IMR-90 (cell line): ENCODE data around the gene SYT2. TPM values are rescaled to one million over a fixed set of nuclear protein-coding genes. Genes with fewer than 3 reads are reported as not detected.

Experiments
- ATAC-seq: fragments of 200-7000 bp; cut with Tn5 transposase; 2 replicates; pipeline ENCODE4 v1.9.1; 2020; ENCODE audit warnings: low read depth, mild to moderate bottlenecking, moderate library complexity
- BruUV-seq: library from RNA; stranded (reverse); fragments of 400-500 nt; replicated peaks from 2 replicates; lab custom pipeline; 2021; lab: Mats Ljungman, UMichigan
- CTCF ChIA-PET: fragments of 300-600 bp; formaldehyde crosslinking; extraction: SDS; loops from one replicate; lab custom pipeline; 2021; ENCODE audit warnings: antibody characterized with exemption; lab: Yijun Ruan, JAX
- POLR2A ChIA-PET: fragments of 300-600 bp; sonication (Branson Sonifier 250); formaldehyde crosslinking; loops from one replicate; lab custom pipeline; 2022; ENCODE audit warnings: antibody characterized with exemption; ENCODE audit not compliant: unreplicated experiment; lab: Charles Lee
- DNase-seq: peaks from one replicate; pipeline ENCODE4 v3.0.0; 2013
- H2AFZ ChIP-seq: replicated peaks from 2 replicates; pipeline ENCODE3; 2013; ENCODE audit warnings: low read length, mild to moderate bottlenecking; ENCODE audit not compliant: poor library complexity
- H2AK5ac ChIP-seq: 2 replicates; pipeline ENCODE4 v1.6.1; 2013; ENCODE audit warnings: low read depth, low read length, inconsistent platforms
- H2AK9ac ChIP-seq: replicated peaks from 2 replicates; pipeline ENCODE3; 2013; ENCODE audit warnings: mild to moderate bottlenecking, low read depth, low read length, moderate library complexity; ENCODE audit not compliant: poor library complexity
- H2BK120ac ChIP-seq: 2 replicates; pipeline ENCODE4 v1.6.1; 2013; ENCODE audit warnings: low read depth, low read length, inconsistent platforms
- H2BK15ac ChIP-seq: 3 replicates; pipeline ENCODE4 v1.6.1; 2013; ENCODE audit warnings: low read depth, low read length, inconsistent platforms
- H2BK20ac ChIP-seq: 2 replicates; pipeline ENCODE4 v1.6.1; 2013; ENCODE audit warnings: low read depth, mild to moderate bottlenecking, inconsistent platforms, low read length, moderate library complexity
- H2BK5ac ChIP-seq: 2 replicates; pipeline ENCODE4 v1.6.1; 2013; ENCODE audit warnings: mild to moderate bottlenecking, low read depth, low read length, inconsistent platforms; ENCODE audit not compliant: poor library complexity, severe bottlenecking
- H3K14ac ChIP-seq: replicated peaks from 2 replicates; pipeline ENCODE4 v1.6.1; 2013; ENCODE audit warnings: low read depth, low read length, inconsistent platforms
- H3K18ac ChIP-seq: 2 replicates; pipeline ENCODE4 v1.6.1; 2013; ENCODE audit warnings: low read depth, low read length, control low read depth
- H3K23ac ChIP-seq: 2 replicates; pipeline ENCODE4 v1.6.1; 2013; ENCODE audit warnings: low read depth, low read length, inconsistent platforms
- H3K27ac ChIP-seq: 2 replicates; pipeline ENCODE4 v1.5.1; 2013; ENCODE audit warnings: mild to moderate bottlenecking, control low read depth, low read length; ENCODE audit not compliant: insufficient read depth
- H3K27me3 ChIP-seq: 2 replicates; pipeline ENCODE4 v1.6.1; 2013; ENCODE audit warnings: low read length; ENCODE audit not compliant: control insufficient read depth, insufficient read depth
- H3K36me3 ChIP-seq: 2 replicates; pipeline ENCODE4 v1.6.1; 2013; ENCODE audit warnings: low read length, mixed read lengths; ENCODE audit not compliant: control insufficient read depth, insufficient read depth
- H3K4ac ChIP-seq: 2 replicates; pipeline ENCODE4 v1.6.1; 2013; ENCODE audit warnings: low read depth, low read length, inconsistent platforms
- H3K4me1 ChIP-seq: 2 replicates; pipeline ENCODE4 v1.6.1; 2013; ENCODE audit warnings: low read length, mixed read lengths; ENCODE audit not compliant: control insufficient read depth, insufficient read depth
- H3K4me2 ChIP-seq: 2 replicates; pipeline ENCODE4 v1.6.1; 2013; ENCODE audit warnings: low read depth, mild to moderate bottlenecking, control low read depth, low read length, moderate library complexity
- H3K4me3 ChIP-seq: 2 replicates; pipeline ENCODE4 v1.5.1; 2013; ENCODE audit warnings: low read depth, mild to moderate bottlenecking, control low read depth, low read length, moderate library complexity; ENCODE audit not compliant: insufficient read depth
- H3K56ac ChIP-seq: 2 replicates; pipeline ENCODE4 v1.6.1; 2013; ENCODE audit warnings: low read length, inconsistent platforms; ENCODE audit not compliant: insufficient read depth; ENCODE audit errors: extremely low read depth
- H3K79me1 ChIP-seq, 2 experiments: 2 replicates each; pipeline ENCODE4 v1.6.1; 2013; ENCODE audit warnings: low read length in 2 of 2, inconsistent platforms in 1 of 2, low read depth in 1 of 2
- H3K9ac ChIP-seq: 2 replicates; pipeline ENCODE4 v1.6.1; 2013; ENCODE audit warnings: low read depth, low read length, control low read depth
- H3K9me1 ChIP-seq: 2 replicates; pipeline ENCODE4 v1.6.1; 2013; ENCODE audit warnings: low read length, inconsistent platforms; ENCODE audit not compliant: insufficient read depth
- H3K9me3 ChIP-seq: 2 replicates; pipeline ENCODE4 v1.6.1; 2013; ENCODE audit warnings: low read length; ENCODE audit not compliant: control insufficient read depth, insufficient read depth
- H4K20me1 ChIP-seq: 2 replicates; pipeline ENCODE4 v1.6.1; 2013; ENCODE audit warnings: low read length, inconsistent platforms; ENCODE audit not compliant: insufficient read depth
- H4K5ac ChIP-seq: 2 replicates; pipeline ENCODE4 v1.6.1; 2013; ENCODE audit warnings: mild to moderate bottlenecking, low read depth, low read length, control low read depth
- H4K8ac ChIP-seq, 2 experiments: 2 replicates each; pipeline ENCODE4 v1.6.1; 2013; ENCODE audit warnings: low read depth in 2 of 2, low read length in 2 of 2, control low read depth in 1 of 2, inconsistent platforms in 1 of 2
- H4K91ac ChIP-seq: 2 replicates; pipeline ENCODE4 v1.6.1; 2013; ENCODE audit warnings: low read depth, low read length, inconsistent platforms; ENCODE audit not compliant: insufficient read depth
- CEBPB ChIP-seq: IDR thresholded peaks from 2 replicates; pipeline ENCODE4 v1.6.1; 2012; ENCODE audit warnings: low read depth, low read length, improper control_type of control experiment
- CHD1 ChIP-seq: IDR thresholded peaks from 2 replicates; pipeline ENCODE4 v1.6.1; 2012; ENCODE audit warnings: low read depth, low read length, improper control_type of control experiment
- ELK1 ChIP-seq: fragments of 150-350 bp; IDR thresholded peaks from 2 replicates; pipeline ENCODE4 v1.6.1; 2016; ENCODE audit warnings: low read depth, mild to moderate bottlenecking, low read length, moderate library complexity, borderline replicate concordance
- FOS ChIP-seq: fragments of 150-350 bp; IDR thresholded peaks from 2 replicates; pipeline ENCODE4 v1.6.1; 2016; ENCODE audit warnings: low read depth, low read length
- WGBS, 2 experiments: methylation state at CpG; one replicate each; pipeline versions ENCODE4 v1.1.5 to v1.1.7; 2013; ENCODE audit warnings: missing lambda C conversion rate in 2 of 2; ENCODE audit not compliant: insufficient read length in 1 of 2; ENCODE audit errors: extremely low coverage in 2 of 2; 5-methylcytosine and 5-hydroxymethylcytosine counted together
- dilution Hi-C: fragments of 300-500 bp; cut with HindIII; formaldehyde crosslinking; loops from one replicate; pipeline ENCODE4 v1.14.3; 2018; ENCODE audit warnings: low sequenced_read_pairs; ENCODE audit not compliant: unreplicated experiment
- in situ Hi-C: fragments of 300-500 bp; cut with MboI; formaldehyde crosslinking; loops from 3 replicates; pipeline ENCODE4 v1.14.3; 2019; ENCODE audit warnings: low sequenced_read_pairs, inconsistent platforms, mixed read lengths
- intact Hi-C: fragments of 100-400 bp; cut with micrococcal nuclease; formaldehyde crosslinking; loops from 2 replicates; pipeline ENCODE4 v1.10.0; 2022
- polyA plus RNA-seq, 3 experiments: library from polyadenylated mRNA; depleted of rRNA; stranded (reverse); fragments of >200 nt; gene quantifications; 2 replicates each; pipeline ENCODE4 v1.2.3, GENCODE V29; 2012; ENCODE audit warnings: low replicate concordance in 1 of 3
- total RNA-seq: library from RNA; depleted of rRNA; stranded (reverse); fragments of >200 nt; gene quantifications from 2 replicates; pipeline ENCODE4 v1.2.3, GENCODE V29; 2012
- TF ChIP-seq, protein P1 (sequence below): conservative IDR thresholded peaks from 2 replicates; pipeline ENCODE4 v1.5.1; 2012; ENCODE audit warnings: mild to moderate bottlenecking, low read depth, low read length, improper control_type of control experiment

The SYT2 gene
- total and polyA plus RNA-seq, 2 of the 4 experiments (the other 2 are of a cell fraction): under 0.01 TPM

DNA sequence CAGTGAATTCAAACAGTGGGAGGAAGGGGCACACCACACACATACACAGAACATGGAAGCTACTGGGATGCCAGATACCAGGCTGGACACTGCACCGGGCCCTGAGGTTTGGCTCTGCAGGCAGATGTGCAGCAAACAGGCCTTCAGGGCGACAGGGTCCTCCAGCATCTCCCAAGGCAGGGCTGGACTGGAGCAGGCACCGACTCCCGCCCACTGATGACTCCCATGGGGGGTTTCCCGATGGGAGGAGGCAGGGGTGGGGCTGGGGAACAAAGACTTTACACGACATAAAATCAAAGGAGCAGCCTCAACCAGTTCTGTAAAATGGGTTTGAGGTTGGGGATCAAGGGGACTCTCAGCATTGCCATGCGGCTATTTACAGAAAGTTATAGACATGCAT lies 118.1 kb downstream of the SYT2 start:
- H2BK15ac ChIP-seq: peak overlapping the region; percentile 97; the same call in 2 of the 3 replicates
- H2BK5ac ChIP-seq: no peak overlapping the region
- ChIA-PET POLR2A (no interaction called here), CTCF (no interaction called here)
- H2AFZ ChIP-seq: no peak overlapping the region
- H4K91ac ChIP-seq: peak overlapping the region; percentile 99
- no peak overlapping the region for H4K8ac ChIP-seq
- H3K36me3 ChIP-seq: no peaks in the 10 kb centered on the region
- ATAC-seq: no peak
- H2AK9ac ChIP-seq: peak overlapping the region; percentile 11
- DNase-seq: no peak
- TF ChIP-seq CHD1 (no peak), ELK1 (no peak), CEBPB (no peak), FOS (no peak)
- TF ChIP-seq, protein P1, sequence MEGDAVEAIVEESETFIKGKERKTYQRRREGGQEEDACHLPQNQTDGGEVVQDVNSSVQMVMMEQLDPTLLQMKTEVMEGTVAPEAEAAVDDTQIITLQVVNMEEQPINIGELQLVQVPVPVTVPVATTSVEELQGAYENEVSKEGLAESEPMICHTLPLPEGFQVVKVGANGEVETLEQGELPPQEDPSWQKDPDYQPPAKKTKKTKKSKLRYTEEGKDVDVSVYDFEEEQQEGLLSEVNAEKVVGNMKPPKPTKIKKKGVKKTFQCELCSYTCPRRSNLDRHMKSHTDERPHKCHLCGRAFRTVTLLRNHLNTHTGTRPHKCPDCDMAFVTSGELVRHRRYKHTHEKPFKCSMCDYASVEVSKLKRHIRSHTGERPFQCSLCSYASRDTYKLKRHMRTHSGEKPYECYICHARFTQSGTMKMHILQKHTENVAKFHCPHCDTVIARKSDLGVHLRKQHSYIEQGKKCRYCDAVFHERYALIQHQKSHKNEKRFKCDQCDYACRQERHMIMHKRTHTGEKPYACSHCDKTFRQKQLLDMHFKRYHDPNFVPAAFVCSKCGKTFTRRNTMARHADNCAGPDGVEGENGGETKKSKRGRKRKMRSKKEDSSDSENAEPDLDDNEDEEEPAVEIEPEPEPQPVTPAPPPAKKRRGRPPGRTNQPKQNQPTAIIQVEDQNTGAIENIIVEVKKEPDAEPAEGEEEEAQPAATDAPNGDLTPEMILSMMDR: no peak
- H3K79me1 ChIP-seq: peaks cover 0 to 18% of the 10 kb centered on the region in 2 experiments; a peak in 1 of 4 replicates
- dilution Hi-C loops (no loop called here), intact Hi-C loops (no loop called here), in situ Hi-C loops (no loop called here)
- H3K4me3 ChIP-seq: no peak overlapping the region
- no peaks in the 10 kb centered on the region for H4K20me1 ChIP-seq
- peaks cover 30% of the 10 kb centered on the region for H3K4me1 ChIP-seq
- no peak overlapping the region for H3K9ac ChIP-seq
- no peak overlapping the region for H3K27ac ChIP-seq
- peaks cover 33% of the 10 kb centered on the region for H3K9me1 ChIP-seq
- no peaks in the 10 kb centered on the region for H3K27me3 ChIP-seq
- no peak overlapping the region for H3K4me2 ChIP-seq
- no peak overlapping the region; the same call in 1 of the 2 replicates for H4K5ac ChIP-seq
- peak overlapping the region; percentile 44; the same call in 1 of the 2 replicates for H2AK5ac ChIP-seq
- H2BK120ac ChIP-seq: peak overlapping the region; percentile 83
- H3K18ac ChIP-seq: no peak overlapping the region
- H3K4ac ChIP-seq: peak overlapping the region; percentile 99
- no peak overlapping the region for H3K14ac ChIP-seq
- 96% methylated on average over 3 of the region's 7 CpGs; no CpG with 5 or more reads in 1 of the 2 experiments for WGBS, 2 experiments
- no peak overlapping the region for H3K56ac ChIP-seq
- BruUV-seq: no TSS peak
- H3K23ac ChIP-seq: no peak overlapping the region
- peak overlapping the region; percentile 40; the same call in 1 of the 2 replicates for H2BK20ac ChIP-seq
- H3K9me3 ChIP-seq: no peaks in the 10 kb centered on the region
